ENCODE results near the gene RAMACL.

Gene RAMACL

DNA sequence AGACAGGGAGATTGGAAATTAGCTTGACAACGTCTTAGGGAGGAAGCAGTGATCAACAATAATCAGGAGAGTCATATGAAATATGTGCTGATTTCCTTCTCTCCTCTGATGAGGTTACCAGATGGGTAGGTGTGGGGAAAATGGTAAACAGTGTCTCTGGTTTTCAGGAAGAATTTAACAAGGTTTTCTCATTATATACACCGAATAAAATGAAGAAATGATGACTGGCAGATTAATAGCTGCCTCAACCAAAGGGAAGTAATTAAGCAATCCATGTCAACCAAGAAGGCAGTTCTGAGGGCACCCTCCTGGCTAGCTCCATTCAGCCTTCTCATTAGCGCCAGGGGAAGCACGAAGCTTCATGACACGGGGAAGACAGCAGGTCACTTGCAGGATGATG, 12.7 kb upstream of the RAMACL start:
- TF ChIP-seq FOXM1 (IDR thresholded peaks at IDR 0.05; ENCODE audit: borderline replicate concordance, low read depth) (no peak), ZBTB7A (IDR thresholded peaks at IDR 0.05; ENCODE audit: low read depth) (no peak), EP300 (IDR thresholded peaks at IDR 0.05; ENCODE audit: borderline replicate concordance) (no peak), CREB1 (IDR thresholded peaks at IDR 0.05; ENCODE audit: low read depth) (no peak)
- TF ChIP-seq, protein P1, sequence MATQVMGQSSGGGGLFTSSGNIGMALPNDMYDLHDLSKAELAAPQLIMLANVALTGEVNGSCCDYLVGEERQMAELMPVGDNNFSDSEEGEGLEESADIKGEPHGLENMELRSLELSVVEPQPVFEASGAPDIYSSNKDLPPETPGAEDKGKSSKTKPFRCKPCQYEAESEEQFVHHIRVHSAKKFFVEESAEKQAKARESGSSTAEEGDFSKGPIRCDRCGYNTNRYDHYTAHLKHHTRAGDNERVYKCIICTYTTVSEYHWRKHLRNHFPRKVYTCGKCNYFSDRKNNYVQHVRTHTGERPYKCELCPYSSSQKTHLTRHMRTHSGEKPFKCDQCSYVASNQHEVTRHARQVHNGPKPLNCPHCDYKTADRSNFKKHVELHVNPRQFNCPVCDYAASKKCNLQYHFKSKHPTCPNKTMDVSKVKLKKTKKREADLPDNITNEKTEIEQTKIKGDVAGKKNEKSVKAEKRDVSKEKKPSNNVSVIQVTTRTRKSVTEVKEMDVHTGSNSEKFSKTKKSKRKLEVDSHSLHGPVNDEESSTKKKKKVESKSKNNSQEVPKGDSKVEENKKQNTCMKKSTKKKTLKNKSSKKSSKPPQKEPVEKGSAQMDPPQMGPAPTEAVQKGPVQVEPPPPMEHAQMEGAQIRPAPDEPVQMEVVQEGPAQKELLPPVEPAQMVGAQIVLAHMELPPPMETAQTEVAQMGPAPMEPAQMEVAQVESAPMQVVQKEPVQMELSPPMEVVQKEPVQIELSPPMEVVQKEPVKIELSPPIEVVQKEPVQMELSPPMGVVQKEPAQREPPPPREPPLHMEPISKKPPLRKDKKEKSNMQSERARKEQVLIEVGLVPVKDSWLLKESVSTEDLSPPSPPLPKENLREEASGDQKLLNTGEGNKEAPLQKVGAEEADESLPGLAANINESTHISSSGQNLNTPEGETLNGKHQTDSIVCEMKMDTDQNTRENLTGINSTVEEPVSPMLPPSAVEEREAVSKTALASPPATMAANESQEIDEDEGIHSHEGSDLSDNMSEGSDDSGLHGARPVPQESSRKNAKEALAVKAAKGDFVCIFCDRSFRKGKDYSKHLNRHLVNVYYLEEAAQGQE (IDR thresholded peaks at IDR 0.05; ENCODE audit: low read depth), result no peak

DNA sequence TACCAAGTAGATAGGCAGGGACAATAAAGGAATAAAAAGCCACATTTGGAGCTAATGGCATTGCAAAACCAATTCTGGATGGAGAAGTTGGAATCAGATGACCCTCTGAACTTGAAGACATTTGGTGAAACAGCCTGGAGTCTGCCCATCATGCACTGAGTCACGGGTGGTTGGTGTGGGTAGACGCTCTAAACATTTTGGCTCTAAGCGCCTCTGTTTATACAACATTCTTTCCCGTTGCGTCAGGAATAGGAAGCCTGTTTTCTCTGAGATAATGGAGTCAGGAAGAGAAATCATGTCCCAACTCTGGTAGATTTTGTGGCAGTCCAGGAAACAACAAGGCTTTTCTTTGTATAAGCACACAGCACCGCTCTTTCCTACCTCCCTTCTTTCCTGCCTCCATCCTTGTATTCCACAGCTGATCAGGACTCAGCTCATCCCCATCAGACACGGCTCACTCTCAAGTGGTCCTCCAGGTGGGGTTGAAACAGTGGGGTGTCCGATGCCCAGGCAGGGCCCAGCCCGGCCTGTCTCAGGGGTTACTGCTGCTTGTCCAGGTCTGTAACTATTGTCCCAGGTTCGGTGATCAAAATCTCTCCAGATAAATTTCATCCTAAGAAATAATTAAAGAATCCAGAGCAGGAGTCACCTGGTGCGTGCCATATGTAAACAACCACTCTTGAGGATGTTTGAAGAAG, 12.1 kb upstream of the RAMACL start:
- TF ChIP-seq EGR1 (IDR thresholded peaks at IDR 0.05) (no peak), NFIC (IDR thresholded peaks at IDR 0.05) (no peak), CREB1 (IDR thresholded peaks at IDR 0.05; ENCODE audit: low read depth) (no peak), TAF1 (IDR thresholded peaks at IDR 0.05; ENCODE audit: low read depth) (no peak), EP300 (IDR thresholded peaks at IDR 0.05; ENCODE audit: borderline replicate concordance) (no peak), YY1 (IDR thresholded peaks at IDR 0.05; ENCODE audit: low read depth) (no peak), FOXM1 (IDR thresholded peaks at IDR 0.05; ENCODE audit: borderline replicate concordance, low read depth) (no peak), TCF12 (IDR thresholded peaks at IDR 0.05; ENCODE audit: low read depth) (no peak), MAX (IDR thresholded peaks at IDR 0.05) (no peak), ZBTB7A (IDR thresholded peaks at IDR 0.05; ENCODE audit: low read depth) (no peak), CEBPB (IDR thresholded peaks at IDR 0.05) (no peak), RAD21 (IDR thresholded peaks at IDR 0.05; ENCODE audit: low read depth) (no peak), TEAD4 (IDR thresholded peaks at IDR 0.05) (no peak)
- TF ChIP-seq, protein P1 (IDR thresholded peaks at IDR 0.05; ENCODE audit: low read depth), result no peak
- TF ChIP-seq, protein P2, sequence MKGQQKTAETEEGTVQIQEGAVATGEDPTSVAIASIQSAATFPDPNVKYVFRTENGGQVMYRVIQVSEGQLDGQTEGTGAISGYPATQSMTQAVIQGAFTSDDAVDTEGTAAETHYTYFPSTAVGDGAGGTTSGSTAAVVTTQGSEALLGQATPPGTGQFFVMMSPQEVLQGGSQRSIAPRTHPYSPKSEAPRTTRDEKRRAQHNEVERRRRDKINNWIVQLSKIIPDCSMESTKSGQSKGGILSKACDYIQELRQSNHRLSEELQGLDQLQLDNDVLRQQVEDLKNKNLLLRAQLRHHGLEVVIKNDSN (IDR thresholded peaks at IDR 0.05), result no peak

DNA sequence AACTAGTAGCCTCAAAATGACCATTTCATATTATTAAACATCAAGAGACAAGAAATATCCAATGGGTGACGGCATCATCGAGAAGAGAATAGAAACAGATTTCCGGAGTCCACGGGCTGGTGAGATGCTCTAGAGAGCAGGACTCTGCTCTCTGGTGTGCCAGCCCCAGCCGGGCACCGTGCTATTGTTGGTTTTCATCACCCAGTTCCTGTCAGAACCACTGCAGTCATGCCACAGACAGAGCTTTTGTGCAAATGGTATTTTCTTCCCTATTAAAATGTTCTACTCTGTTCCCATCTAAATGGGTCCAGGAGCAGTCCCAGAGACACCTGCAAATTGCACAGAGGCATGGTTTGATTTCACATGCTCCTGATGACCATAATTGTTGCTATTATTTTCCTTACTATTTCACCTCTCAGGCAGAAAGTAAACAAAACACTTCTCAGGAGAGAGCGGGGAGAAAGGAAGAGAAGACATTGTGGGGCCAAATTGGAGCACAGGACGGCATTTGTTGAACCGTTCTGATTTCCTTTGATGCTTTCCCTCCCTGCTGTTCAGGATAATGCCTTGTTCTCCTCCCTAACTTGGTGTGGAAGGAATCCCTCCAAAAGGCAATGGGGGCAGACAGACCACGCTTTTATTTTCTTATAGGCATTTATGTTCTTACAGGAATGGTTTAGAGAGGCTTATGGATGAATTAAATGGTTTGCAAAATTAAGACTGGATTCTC, 11.4 kb upstream of the RAMACL start:
- TF ChIP-seq MAX (IDR thresholded peaks at IDR 0.05) (no peak), NFIC (IDR thresholded peaks at IDR 0.05) (no peak), YY1 (IDR thresholded peaks at IDR 0.05; ENCODE audit: low read depth) (no peak), CREB1 (IDR thresholded peaks at IDR 0.05; ENCODE audit: low read depth) (no peak)
- TF ChIP-seq, protein P1 (IDR thresholded peaks at IDR 0.05; ENCODE audit: low read depth), result no peak

DNA sequence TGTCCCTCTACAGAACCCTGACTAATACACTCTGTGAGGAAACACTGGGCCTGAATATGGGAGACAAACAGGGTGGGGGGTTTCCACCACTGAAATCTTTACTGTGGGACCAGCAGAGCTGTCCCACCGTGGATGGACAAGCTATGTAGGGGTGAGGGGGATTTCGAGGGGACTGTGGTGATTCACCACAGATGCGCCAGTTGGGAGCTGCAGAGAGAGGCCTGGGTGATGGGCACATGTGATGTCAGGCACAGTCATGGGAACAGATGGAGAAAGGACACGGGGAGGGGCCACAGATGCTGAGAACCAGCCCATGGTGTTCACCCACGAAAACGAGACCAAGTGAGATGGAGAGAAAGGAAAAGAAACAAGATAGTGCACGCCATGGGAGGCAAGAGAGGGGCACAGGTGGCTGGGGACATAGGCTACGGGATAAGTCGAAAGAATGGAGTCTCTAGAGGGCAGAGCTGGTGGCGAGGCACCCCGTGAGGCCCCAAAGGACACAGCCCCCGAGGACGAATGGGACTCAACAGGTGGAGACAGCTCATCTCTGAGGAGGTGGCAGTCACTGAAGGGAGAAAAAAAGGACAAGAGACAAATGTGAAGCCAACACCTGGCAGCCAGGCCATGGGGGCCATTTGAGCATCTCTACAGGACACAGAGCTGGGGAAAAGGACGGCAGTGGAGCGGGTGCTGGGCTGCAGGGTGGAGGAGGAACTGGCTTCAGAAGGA, 10.5 kb upstream of the RAMACL start:
- TF ChIP-seq CREB1 (IDR thresholded peaks at IDR 0.05; ENCODE audit: low read depth) (no peak), TEAD4 (IDR thresholded peaks at IDR 0.05) (no peak), TAF1 (IDR thresholded peaks at IDR 0.05; ENCODE audit: low read depth) (no peak), CEBPB (IDR thresholded peaks at IDR 0.05) (no peak), ZBTB7A (IDR thresholded peaks at IDR 0.05; ENCODE audit: low read depth) (no peak), EP300 (IDR thresholded peaks at IDR 0.05; ENCODE audit: borderline replicate concordance) (no peak), RAD21 (IDR thresholded peaks at IDR 0.05; ENCODE audit: low read depth) (no peak), NFIC (IDR thresholded peaks at IDR 0.05) (no peak), YY1 (IDR thresholded peaks at IDR 0.05; ENCODE audit: low read depth) (no peak)
- TF ChIP-seq, protein P1 (IDR thresholded peaks at IDR 0.05; ENCODE audit: low read depth), result no peak
